HG02852 (cell line): ENCODE results near the gene HAND1.
A peak's percentile ranks its signal among the peaks of the same experiment; 100 is the strongest.

Source experiments
- ATAC-seq: cut with Tn5 transposase; IDR thresholded peaks from one replicate; pipeline ENCODE4 v1.9.1; 2021; ENCODE audit warnings: mild to moderate bottlenecking, moderate library complexity; ENCODE audit not compliant: unreplicated experiment

Gene HAND1

GRCh38 chr5:154478224-154478565, at the start of gene HAND1:
Gene HAND1, minus strand, starts transcription at chr5:154478227. Its CDS starts 219 bp downstream, at chr5:154478008.
- ATAC-seq, result no peak

DNA sequence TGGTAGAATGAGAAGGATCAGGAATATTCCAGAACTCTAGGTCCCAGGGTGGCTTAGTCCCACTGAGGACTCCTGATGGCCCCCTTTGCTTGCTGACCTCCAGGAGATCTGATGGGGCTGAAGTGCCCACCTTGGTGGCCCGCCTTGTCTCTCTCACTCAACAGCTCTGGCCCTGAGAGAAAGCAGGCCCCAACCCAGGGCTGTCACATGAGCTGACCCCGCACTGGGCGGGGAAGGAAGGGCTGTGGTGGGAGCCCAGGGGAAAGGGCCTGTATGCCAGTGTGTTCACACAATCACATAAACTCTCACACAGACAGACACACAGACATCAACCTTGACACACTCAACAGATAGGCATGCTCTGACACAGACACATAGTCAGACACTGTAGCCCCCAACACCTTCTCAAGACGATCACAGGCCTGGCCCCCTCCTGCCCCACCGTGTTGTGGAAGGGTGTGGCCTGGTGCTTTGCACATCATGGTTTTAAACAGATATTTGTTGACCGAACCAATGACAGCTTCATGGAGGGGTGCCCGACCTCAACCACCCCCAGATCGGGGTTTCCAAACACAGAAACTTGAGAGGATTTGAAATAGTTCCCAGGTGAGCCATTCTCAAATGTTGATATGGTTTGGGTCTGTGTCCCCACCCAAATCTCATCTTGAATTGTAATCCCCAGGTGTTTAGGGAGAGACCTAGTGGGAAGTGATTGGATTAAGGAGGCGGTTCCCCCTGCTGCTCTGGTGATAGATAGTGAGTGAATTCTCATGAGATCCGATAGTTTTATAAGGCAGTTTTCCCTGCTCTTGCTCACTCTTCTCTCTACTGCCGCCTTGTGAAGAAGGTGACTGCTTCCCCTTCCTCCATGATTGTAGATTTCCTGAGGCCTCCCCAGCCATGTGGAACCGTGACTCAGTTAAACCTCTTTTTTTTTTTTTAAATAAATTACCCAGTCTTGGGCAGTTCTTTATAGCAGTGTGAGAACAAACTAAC, 48.5 kb upstream of the HAND1 start:
- no peak for ATAC-seq

GRCh38 chr5:154524859-154525258, 46.8 kb upstream of the HAND1 start:
- no peak for ATAC-seq

DNA sequence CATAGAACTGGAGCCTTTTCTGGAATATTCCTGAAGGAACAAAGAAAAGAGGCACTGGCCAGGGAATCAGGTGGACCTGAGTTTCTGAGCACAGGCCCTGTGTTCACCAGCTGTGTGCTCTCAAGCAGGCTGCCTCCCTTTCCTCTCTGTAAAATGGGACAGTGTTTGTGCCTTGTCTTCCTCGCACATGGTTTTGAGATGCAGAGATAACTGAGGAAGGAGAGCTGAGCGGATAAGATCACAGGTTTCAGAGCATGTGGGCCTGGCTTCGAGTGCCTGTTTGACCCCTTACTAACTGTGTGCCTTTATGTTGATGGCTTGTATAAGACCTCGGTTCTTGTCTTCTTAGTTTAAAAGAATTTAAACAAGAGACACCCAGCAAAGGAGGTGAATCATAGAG, 46.2 kb upstream of the HAND1 start:
- no peak for ATAC-seq

DNA sequence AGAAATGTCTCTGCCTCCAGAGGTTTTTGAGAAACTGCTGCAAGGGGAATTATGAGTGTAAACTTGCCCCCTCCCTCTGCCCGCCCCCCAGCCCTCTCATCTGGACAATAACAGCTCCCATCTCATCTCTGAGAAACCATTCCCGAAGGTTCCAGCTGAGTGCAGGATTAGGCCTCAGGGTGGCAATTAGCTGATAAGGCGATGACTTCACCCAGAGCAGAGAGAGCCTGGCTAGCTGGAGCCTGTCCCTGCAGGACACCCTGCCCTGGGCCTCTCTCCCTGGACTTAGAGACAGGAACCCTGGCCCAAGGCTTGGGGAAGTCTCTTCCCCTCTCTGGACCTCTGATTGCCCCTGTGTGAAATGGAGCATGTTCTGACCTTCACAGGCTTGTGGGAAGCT, 45.7 kb upstream of the HAND1 start:
- ATAC-seq, result no peak

DNA sequence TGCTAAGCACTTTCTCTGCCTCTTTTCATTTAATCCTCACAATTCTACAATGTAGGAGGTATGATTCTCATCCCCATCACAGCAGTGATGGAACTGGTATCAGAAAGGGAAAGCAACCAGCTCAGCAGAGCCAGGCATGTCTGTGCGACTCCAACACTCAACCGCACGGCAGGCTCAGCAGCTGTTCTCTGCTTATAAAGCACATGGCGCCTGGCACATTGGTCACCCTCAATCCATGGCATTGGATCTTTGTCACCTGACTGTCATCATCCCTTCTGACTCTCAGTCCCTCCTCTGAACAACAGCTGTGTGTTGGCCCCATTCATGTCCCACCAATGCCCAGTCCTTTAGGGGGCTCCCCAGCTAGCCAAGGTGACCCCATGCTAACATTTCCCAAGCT, 45.1 kb upstream of the HAND1 start:
- ATAC-seq, result no peak

- no peak for ATAC-seq
Measured at GRCh38 chr5:154522284-154522683, 44.3 kb upstream of the HAND1 start.

- no peak for ATAC-seq
Measured at GRCh38 chr5:154521756-154522155, 43.7 kb upstream of the HAND1 start.

- no peak for ATAC-seq
Measured at GRCh38 chr5:154520861-154521453, 42.9 kb upstream of the HAND1 start.

DNA sequence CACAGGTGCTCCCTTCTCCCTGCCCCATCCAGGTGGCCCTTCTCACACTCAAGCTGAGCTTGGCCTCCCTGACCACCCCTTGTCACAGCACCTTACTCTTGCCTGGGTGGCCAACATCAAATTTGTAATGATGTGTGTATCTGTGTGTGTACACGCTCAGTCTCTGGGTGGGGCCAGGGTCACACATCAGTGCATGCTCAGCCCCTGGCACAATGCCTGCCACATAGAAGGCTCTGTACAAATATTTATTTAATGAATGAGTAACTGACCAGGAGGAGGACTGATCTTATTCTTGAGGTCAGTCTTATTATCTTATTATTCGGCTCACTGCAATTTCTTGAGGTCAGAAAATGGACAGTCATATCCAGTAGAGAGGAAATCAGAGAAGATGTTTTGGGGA, 41.3 kb upstream of the HAND1 start:
- ATAC-seq, result no peak

DNA sequence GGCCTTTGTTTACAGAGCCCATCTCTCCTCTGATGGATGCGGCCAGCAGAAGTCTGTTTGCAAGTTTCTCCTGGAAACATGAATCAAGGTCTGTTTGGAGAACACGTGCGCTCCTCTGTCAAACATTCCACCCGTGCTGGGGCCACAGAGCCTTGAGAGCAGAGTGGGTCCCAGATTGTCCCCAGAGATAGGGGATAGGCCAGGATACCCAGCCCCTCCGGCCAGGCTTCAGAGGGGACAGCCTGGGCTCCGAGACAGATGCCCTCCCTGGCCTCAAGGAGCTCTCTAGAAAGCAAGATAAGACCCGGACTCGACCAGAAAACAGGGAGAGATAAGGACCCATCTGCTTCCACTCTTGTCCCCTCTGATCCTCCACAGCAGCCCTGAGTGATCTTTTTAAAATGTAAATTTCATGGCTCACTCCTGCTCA, 40.4 kb upstream of the HAND1 start:
- no peak for ATAC-seq

DNA sequence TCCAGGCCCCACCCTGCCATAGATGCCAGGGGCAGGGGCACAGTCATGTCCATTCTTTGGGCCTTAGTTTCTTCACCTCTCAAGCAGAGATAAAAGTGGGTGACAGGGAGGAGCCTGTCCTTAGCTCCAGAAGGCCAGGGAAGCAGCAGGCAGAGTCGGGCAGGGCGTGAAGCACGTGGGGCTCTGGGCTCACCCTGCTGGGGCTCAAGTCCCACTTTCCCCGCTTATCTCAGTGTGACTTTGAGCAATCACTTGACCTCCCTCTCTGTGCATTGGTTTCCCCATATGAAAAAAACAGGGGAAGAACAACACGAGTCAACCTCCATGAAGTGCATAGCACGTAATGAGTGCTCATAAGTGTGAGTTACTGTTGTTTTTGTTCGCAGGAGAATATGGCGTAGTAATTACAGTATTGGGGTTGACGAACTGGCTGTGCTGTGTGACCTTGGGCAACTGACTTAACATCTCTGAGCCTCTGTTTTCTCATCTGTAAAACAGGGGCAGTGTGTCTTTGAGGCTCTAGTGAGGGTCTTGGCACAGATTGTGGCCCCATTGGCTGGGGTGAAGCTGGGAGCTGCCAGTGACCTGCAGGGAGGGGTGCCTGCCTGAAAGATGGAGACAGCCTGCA, 39.9 kb upstream of the HAND1 start:
- no peak for ATAC-seq

DNA sequence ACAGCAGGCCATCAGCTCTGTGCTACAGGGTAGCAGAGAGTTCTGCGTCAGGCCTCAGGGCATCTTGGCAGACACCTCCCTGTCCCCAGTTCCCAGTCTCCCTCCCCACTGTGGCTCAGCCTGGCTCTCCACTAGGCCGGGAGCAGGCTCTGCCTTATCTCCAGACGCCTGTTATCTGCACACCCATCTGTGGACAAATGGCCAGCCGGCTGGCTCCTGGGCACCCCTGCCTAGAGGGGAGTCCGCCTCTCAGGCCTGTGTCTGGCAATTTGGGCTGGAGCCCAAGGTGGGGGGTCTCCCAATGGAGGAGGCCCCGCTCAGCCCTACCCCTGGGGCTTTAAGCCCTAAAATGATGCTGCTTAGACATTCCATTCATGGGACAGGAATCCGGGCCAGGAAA, 39.2 kb upstream of the HAND1 start:
- ATAC-seq, result no peak

DNA sequence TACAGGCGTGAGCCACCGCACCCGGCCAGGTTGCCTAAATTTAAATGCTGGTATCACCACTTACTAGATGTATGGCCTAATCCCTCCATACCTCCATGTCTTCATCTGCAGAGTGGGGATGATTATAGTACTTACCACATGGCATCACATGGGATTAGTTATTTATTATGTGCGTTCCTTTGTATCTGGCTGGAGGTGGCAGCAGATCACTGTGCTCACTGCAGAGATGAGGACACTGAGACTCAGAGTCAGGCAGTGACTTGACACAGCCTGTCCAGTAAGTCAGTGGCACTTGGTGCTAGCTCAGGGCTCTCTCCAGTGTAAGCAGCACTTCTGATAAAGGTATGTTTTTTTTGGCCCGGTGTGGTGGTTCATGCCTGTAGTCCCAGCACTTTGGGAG, 38.4 kb upstream of the HAND1 start:
- no peak for ATAC-seq

- ATAC-seq, result peak; percentile 73
Measured at GRCh38 chr5:154515488-154515887, 37.5 kb upstream of the HAND1 start.

DNA sequence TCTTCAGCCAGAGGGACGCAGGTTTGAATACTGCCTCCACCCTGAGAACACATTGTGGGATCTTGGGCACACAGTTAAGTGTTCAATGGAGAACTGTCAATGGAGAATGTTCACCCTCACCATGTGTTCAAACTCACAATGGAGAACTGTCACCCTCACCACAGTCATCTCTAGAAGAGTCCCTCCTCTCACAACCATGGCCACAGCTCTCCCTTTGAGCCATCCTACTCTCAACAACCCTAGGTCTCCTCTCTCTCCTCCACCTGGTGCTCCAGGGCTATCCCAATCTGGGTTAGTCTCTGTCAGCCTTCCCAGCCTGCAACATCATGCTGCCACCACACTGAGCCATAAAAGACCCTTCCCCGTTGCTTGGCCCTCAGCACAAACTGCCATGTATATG, 36.3 kb upstream of the HAND1 start:
- ATAC-seq, result peak; percentile 48

GRCh38 chr5:154513669-154514084, 35.6 kb upstream of the HAND1 start:
- peak; percentile 37 for ATAC-seq

DNA sequence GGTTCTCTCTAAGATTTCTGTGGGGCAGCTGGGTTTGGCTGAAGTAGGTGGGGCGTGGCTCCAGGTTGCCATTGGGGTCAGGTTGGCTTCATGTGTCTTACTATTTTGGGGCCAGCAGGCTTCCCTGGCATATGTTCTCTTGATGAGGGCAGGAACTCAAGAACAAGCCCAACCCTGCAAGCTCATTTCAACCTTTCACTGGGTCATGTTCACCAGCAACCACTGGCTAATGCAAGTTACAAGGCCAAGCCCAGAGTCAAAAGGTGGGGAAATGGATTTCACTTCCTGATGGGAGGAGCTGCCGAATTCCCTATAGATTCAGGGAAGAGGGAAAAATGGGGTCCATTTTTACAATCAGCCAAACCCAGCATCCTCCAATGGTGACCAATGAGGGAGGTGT, 34.0 kb upstream of the HAND1 start:
- ATAC-seq, result no peak

DNA sequence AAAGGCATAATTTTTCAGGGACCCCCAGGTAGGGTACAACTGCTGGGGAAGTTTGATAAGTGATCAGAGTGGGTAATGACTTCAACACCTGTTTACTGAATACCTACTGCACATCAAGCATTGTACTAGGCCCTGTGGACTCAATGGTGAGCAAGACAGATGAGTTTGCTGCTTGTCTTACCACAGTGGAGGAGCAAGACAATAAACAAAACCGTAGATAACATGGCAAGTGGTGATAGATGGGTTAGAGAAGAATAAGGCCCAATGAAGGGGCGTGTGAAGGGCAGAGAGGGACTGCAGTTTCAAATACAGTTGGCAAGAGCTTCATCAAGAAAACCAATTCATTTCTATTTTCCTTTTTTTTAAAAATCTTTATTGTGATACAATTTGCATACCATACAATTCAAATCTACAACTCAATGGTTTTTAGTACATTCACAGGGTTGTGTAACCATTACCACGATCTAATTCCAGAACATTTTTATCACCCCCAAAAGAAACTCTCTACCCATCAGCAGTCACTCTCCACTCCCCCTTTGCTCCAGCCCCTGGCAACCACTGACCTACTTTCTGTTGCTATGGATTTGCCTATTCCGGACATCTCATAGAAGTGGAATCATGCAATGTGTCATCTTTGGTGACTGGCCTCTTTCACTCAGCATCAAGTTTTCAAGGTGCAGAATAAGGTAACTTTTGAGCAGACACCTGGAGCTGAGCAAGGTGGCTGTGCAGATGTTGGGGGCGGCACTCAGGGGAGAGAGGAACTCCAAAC, 31.9 kb upstream of the HAND1 start:
- no peak for ATAC-seq

- ATAC-seq, result no peak
Measured at GRCh38 chr5:154508114-154508513, 30.1 kb upstream of the HAND1 start.

DNA sequence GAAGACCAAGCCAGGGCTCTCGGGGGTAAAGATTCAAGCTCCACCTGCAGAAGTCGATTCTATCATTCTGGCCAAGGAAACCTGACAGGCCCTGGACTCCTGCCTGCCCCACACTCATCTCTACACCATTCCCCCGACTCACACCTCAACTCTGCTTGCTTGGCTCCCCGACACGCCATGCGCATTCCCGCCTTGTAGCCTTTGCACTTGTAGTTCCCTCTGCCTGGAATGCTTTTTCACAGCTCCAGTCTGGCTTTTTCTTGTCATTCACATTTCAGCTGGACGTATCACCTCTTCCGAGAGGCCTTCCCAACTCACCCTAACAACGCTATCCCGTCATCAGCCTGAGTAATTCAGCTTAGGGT, 28.7 kb upstream of the HAND1 start:
- ATAC-seq, result no peak
